OCI-LY1 (cell line): ENCODE results near the gene LRIT3.

Experiments used
- EZH2 ChIP-seq: fragments of 200-600 bp; sonication (generic), shearing (Covaris generic); IDR thresholded peaks from 2 replicates; pipeline ENCODE4 v1.8.0; 2017; ENCODE audit warnings: borderline replicate concordance, mixed run types, mild to moderate bottlenecking, antibody characterized with exemption, low read length, moderate library complexity, mixed read lengths
- TF ChIP-seq, protein P1 (sequence below): fragments of 200-600 bp; sonication (generic), shearing (Covaris generic); IDR thresholded peaks from 2 replicates; pipeline ENCODE4 v1.5.1; 2017; ENCODE audit warnings: mild to moderate bottlenecking, antibody characterized with exemption, low read length, moderate library complexity, mixed read lengths

DNA sequence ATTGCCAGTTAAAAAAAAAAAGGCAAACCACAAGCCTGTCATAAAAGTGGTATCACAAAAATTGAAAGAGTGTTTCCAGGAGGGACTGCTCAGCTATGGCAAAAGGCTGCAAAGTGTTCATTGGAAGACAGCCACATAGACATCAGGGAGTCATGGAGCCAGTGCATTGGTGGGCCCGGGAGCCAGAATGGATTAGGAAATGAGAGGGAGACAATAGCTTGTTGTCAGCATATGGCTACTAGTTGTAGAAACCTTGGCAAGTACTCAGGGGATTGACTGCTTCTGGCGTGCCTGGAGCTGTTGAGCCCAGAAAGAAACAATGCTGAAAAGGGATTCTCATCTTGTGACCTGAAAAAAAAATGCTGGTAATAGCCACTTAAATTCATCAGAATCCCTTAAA lies 27.3 kb upstream of the LRIT3 start:
- TF ChIP-seq, protein P1, sequence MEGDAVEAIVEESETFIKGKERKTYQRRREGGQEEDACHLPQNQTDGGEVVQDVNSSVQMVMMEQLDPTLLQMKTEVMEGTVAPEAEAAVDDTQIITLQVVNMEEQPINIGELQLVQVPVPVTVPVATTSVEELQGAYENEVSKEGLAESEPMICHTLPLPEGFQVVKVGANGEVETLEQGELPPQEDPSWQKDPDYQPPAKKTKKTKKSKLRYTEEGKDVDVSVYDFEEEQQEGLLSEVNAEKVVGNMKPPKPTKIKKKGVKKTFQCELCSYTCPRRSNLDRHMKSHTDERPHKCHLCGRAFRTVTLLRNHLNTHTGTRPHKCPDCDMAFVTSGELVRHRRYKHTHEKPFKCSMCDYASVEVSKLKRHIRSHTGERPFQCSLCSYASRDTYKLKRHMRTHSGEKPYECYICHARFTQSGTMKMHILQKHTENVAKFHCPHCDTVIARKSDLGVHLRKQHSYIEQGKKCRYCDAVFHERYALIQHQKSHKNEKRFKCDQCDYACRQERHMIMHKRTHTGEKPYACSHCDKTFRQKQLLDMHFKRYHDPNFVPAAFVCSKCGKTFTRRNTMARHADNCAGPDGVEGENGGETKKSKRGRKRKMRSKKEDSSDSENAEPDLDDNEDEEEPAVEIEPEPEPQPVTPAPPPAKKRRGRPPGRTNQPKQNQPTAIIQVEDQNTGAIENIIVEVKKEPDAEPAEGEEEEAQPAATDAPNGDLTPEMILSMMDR: no peak
- no peak for TF ChIP-seq EZH2
